GM23338 (cell line): ENCODE results near the gene LYZL2.

ENCODE experiments used
- CREB1 ChIP-seq: fragments of 250-450 bp; sonication (Bioruptor Pico); IDR thresholded peaks from 2 replicates; pipeline ENCODE4 v1.5.0; 2020; ENCODE audit warnings: low read depth, mild to moderate bottlenecking, moderate library complexity
- EZH2 ChIP-seq: fragments of 200-600 bp; sonication (generic); IDR thresholded peaks from one replicate; pipeline ENCODE4 v1.8.0; 2017; ENCODE audit warnings: antibody characterized with exemption, mild to moderate bottlenecking, low read depth; ENCODE audit not compliant: unreplicated experiment
- EZH2phosphoT487 ChIP-seq: fragments of 200-600 bp; sonication (generic); IDR thresholded peaks from one replicate; pipeline ENCODE4 v1.8.1; 2018; ENCODE audit warnings: antibody characterized with exemption; ENCODE audit not compliant: unreplicated experiment
- ZNF114 ChIP-seq: fragments of 250-450 bp; sonication (Bioruptor Pico); IDR thresholded peaks from 2 replicates; pipeline ENCODE4 v1.5.0; 2020; ENCODE audit warnings: mild to moderate bottlenecking, moderate library complexity
- ZNF331 ChIP-seq: fragments of 250-450 bp; sonication (Bioruptor Pico); IDR thresholded peaks from 2 replicates; pipeline ENCODE4 v1.5.0; 2020; ENCODE audit warnings: low read depth, mild to moderate bottlenecking, moderate library complexity
- TF ChIP-seq, protein P1 (sequence below), 2 experiments: fragments of 200-600 bp in 1 of 2; sonication (generic) in 1 of 2; conservative IDR thresholded peaks; 2 replicates each; pipeline versions ENCODE4 v1.5.1 to v1.6.1; 2016 to 2017; ENCODE audit warnings: antibody characterized with exemption in 2 of 2, low read depth in 2 of 2, mild to moderate bottlenecking in 2 of 2, moderate library complexity in 1 of 2
- TF ChIP-seq, protein P2 (sequence below): IDR thresholded peaks from 2 replicates; pipeline ENCODE4 v1.6.1; 2016; ENCODE audit warnings: antibody characterized with exemption
- TF ChIP-seq, protein P3 (sequence below): IDR thresholded peaks from one replicate; pipeline ENCODE4 v1.6.1; 2018; ENCODE audit warnings: antibody characterized with exemption; ENCODE audit not compliant: unreplicated experiment

DNA sequence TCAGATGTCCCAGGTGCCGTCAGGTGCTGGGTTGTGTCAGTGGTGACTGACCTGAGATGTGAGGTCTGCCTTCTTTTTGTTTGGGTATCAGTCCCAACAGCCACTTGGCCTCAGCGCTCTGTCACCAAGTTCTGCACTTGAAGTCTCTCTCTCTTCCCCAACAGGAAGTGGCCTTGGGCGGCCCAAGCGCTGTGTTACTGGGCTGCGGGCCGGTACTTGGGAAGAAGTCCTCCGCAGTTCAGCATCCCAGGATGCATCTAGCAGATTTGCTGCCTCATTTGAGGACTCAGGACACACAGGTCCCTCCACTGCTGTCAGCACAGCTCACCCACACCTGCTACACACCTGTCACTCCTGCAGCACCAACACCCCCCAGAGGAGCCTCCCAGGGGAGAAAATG is 40.1 kb downstream of the LYZL2 start:
- TF ChIP-seq, protein P1, sequence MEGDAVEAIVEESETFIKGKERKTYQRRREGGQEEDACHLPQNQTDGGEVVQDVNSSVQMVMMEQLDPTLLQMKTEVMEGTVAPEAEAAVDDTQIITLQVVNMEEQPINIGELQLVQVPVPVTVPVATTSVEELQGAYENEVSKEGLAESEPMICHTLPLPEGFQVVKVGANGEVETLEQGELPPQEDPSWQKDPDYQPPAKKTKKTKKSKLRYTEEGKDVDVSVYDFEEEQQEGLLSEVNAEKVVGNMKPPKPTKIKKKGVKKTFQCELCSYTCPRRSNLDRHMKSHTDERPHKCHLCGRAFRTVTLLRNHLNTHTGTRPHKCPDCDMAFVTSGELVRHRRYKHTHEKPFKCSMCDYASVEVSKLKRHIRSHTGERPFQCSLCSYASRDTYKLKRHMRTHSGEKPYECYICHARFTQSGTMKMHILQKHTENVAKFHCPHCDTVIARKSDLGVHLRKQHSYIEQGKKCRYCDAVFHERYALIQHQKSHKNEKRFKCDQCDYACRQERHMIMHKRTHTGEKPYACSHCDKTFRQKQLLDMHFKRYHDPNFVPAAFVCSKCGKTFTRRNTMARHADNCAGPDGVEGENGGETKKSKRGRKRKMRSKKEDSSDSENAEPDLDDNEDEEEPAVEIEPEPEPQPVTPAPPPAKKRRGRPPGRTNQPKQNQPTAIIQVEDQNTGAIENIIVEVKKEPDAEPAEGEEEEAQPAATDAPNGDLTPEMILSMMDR (conservative IDR thresholded peaks at IDR 0.05; ENCODE audit: low read depth in 2 of 2) = no peak
- TF ChIP-seq, protein P2, sequence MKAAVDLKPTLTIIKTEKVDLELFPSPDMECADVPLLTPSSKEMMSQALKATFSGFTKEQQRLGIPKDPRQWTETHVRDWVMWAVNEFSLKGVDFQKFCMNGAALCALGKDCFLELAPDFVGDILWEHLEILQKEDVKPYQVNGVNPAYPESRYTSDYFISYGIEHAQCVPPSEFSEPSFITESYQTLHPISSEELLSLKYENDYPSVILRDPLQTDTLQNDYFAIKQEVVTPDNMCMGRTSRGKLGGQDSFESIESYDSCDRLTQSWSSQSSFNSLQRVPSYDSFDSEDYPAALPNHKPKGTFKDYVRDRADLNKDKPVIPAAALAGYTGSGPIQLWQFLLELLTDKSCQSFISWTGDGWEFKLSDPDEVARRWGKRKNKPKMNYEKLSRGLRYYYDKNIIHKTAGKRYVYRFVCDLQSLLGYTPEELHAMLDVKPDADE = no peak
- TF ChIP-seq EZH2 (no peak), ZNF331 (CRISPR knock-in tag) (no peak), ZNF114 (CRISPR knock-in tag) (no peak), EZH2phosphoT487 (no peak), CREB1 (CRISPR knock-in tag) (no peak)
- TF ChIP-seq, protein P3, sequence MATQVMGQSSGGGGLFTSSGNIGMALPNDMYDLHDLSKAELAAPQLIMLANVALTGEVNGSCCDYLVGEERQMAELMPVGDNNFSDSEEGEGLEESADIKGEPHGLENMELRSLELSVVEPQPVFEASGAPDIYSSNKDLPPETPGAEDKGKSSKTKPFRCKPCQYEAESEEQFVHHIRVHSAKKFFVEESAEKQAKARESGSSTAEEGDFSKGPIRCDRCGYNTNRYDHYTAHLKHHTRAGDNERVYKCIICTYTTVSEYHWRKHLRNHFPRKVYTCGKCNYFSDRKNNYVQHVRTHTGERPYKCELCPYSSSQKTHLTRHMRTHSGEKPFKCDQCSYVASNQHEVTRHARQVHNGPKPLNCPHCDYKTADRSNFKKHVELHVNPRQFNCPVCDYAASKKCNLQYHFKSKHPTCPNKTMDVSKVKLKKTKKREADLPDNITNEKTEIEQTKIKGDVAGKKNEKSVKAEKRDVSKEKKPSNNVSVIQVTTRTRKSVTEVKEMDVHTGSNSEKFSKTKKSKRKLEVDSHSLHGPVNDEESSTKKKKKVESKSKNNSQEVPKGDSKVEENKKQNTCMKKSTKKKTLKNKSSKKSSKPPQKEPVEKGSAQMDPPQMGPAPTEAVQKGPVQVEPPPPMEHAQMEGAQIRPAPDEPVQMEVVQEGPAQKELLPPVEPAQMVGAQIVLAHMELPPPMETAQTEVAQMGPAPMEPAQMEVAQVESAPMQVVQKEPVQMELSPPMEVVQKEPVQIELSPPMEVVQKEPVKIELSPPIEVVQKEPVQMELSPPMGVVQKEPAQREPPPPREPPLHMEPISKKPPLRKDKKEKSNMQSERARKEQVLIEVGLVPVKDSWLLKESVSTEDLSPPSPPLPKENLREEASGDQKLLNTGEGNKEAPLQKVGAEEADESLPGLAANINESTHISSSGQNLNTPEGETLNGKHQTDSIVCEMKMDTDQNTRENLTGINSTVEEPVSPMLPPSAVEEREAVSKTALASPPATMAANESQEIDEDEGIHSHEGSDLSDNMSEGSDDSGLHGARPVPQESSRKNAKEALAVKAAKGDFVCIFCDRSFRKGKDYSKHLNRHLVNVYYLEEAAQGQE = no peak
